ENCODE data around the gene TNFRSF4. TPM values are rescaled to one million over a fixed set of nuclear protein-coding genes. Genes with fewer than 3 reads are reported as not detected.

The TNFRSF4 gene
- total and polyA plus RNA-seq, 9 of the 15 experiments (the other 6 are each of a cell fraction or from before 2014, with no cell fraction given) = 0.07 to 0.44 (median 0.19) TPM; not detected in 5

DNA sequence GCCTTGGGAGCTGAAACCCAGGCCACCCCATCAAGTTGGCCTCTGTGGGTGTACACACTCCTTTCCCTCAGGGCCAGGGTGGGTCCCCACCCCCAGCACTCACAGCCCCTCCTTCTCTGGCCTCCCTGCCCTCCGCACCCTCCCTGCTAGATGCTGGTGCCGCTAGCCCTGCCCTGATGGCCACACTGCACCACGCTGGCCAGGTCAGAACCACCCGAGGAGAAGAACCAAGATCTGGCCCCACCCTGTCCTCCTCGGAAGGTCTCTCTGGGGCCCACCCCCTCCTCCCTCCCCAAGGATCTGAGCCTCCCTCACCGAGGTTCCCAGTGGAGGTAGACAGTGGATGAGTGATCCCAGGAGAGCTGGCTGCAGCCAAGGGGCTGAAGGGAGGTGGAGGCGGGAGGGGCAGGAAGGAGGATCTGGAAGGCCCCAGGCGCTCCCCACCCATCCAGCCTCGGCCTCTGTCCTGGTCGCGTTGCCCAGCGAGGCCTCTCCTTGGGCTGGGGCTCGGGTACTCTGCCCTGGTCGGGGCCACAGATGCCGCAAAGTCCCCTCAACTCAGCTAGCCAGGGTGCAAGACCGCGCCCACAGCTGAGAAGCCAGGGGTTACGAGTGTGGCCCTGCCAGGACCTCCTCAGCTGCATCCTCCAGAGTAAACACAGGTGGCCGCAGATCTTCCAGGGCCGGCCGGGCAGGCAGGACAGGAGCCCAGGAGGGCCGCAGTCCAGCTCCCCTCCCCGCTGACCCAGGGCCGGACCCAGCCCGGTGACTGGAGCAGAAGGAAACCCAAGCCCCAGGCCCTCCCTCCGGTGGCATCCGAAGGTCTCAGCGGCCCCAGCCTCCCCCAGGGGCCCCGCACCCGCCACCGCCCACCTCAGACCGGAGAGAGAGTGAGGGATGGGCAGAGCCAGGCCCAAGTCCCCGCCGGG lies 23.3 kb upstream of the TNFRSF4 start (continued):
- TF ChIP-seq ATF2 (CRISPR knock-in tag; IDR thresholded peaks at IDR 0.05) (no peak), KDM4B (IDR thresholded peaks at IDR 0.05; ENCODE audit: borderline replicate concordance in 2 of 2, low read depth in 1 of 2) (no peak), CGGBP1 (CRISPR knock-in tag; IDR thresholded peaks at IDR 0.05) (no peak), ETS2 (tag; IDR thresholded peaks at IDR 0.05; ENCODE audit: borderline replicate concordance, poor library complexity, severe bottlenecking) (no peak), BMI1 (IDR thresholded peaks at IDR 0.05; ENCODE audit: low read length) (no peak), POLR2B (IDR thresholded peaks at IDR 0.05; ENCODE audit: low read depth, partially characterized antibody) (no peak), BRCA1 (IDR thresholded peaks at IDR 0.05) (no peak), BRCA1 (CRISPR knock-in tag; IDR thresholded peaks at IDR 0.05) (no peak), HMG20B (CRISPR knock-in tag; IDR thresholded peaks at IDR 0.05) (no peak), TFAM (CRISPR knock-in tag; conservative IDR thresholded peaks at IDR 0.05) (no peak), TRIM25 (IDR thresholded peaks at IDR 0.05; ENCODE audit: borderline replicate concordance) (no peak), ZNF239 (CRISPR knock-in tag; IDR thresholded peaks at IDR 0.05) (no peak), NFATC3 (IDR thresholded peaks at IDR 0.05) (no peak), U2AF1 (optimal IDR thresholded peaks at IDR 0.05; ENCODE audit: low read depth, low read length) (no peak), STAT5B (CRISPR knock-in tag; IDR thresholded peaks at IDR 0.05) (no peak)
- TF ChIP-seq, protein P1, sequence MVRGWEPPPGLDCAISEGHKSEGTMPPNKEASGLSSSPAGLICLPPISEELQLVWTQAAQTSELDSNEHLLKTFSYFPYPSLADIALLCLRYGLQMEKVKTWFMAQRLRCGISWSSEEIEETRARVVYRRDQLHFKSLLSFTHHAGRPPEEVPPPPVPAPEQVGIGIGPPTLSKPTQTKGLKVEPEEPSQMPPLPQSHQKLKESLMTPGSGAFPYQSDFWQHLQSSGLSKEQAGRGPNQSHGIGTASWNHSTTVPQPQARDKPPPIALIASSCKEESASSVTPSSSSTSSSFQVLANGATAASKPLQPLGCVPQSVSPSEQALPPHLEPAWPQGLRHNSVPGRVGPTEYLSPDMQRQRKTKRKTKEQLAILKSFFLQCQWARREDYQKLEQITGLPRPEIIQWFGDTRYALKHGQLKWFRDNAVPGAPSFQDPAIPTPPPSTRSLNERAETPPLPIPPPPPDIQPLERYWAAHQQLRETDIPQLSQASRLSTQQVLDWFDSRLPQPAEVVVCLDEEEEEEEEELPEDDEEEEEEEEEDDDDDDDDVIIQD (CRISPR knock-in tag; IDR thresholded peaks at IDR 0.05) = no peak
- TF ChIP-seq, protein P2, sequence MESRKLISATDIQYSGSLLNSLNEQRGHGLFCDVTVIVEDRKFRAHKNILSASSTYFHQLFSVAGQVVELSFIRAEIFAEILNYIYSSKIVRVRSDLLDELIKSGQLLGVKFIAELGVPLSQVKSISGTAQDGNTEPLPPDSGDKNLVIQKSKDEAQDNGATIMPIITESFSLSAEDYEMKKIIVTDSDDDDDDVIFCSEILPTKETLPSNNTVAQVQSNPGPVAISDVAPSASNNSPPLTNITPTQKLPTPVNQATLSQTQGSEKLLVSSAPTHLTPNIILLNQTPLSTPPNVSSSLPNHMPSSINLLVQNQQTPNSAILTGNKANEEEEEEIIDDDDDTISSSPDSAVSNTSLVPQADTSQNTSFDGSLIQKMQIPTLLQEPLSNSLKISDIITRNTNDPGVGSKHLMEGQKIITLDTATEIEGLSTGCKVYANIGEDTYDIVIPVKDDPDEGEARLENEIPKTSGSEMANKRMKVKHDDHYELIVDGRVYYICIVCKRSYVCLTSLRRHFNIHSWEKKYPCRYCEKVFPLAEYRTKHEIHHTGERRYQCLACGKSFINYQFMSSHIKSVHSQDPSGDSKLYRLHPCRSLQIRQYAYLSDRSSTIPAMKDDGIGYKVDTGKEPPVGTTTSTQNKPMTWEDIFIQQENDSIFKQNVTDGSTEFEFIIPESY (CRISPR knock-in tag; IDR thresholded peaks at IDR 0.05) = 0 out of 2 replicates have a peak, but pooled peaks have one; percentile 9

All from K562 (cell line).